Measurements from ENCODE around the gene SPATS2. TPM values are rescaled to one million over a fixed set of nuclear protein-coding genes. Genes with fewer than 3 reads are reported as not detected.

SPATS2 gene
- polyA plus RNA-seq, 1 of the 3 experiments (the other 2 are of a cell fraction), result 72.9 TPM

DNA sequence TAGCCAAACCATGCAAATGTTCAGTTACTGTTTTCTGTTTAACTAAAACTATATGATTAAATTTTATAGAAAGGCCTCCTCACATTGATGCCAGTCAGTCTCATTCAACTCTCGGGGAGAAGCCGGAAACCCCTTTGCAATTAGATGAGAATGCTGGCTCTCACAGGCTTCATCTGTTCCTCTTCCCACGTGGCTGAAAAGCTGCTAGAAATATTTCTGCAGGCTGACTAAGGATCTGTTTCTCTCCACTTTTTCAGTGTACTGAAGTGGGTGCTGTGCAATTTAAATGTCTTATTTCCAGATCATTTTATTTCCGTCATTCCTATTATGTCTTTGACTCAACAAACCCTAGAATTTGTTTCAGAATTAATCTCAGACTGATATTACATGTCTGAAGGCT lies 154.1 kb downstream of the SPATS2 start:
- Histone ChIP-seq H3K4me1 (ENCODE audit: control insufficient read depth in 1 of 2, insufficient read depth in 2 of 2, low read depth in 1 of 2, low read length in 1 of 2) (peaks cover 0 to 12% of the 10 kb centered on the region in 2 experiments; a peak in 2 of 4 replicates), H3K4me3 (ENCODE audit: low read depth in 2 of 2, low read length in 1 of 2) (no peak overlapping the region), H4K20me1 (ENCODE audit: insufficient read depth) (no peaks in the 10 kb centered on the region), H3K27me3 (ENCODE audit: insufficient read depth) (no peaks in the 10 kb centered on the region), H3K79me2 (ENCODE audit: insufficient read depth) (peaks cover 11% of the 10 kb centered on the region; the same call in 1 of the 2 replicates), H3K27ac (ENCODE audit: low read depth in 2 of 2, low read length in 1 of 2) (no peak overlapping the region), H3K4me2 (no peak overlapping the region), H2AFZ (ENCODE audit: low read depth) (no peak overlapping the region), H3K9me2 (no peaks in the 10 kb centered on the region), H3K9me3 (no peaks in the 10 kb centered on the region), H3K36me3 (replicated peaks in 1 of 2; ENCODE audit: control insufficient read depth in 1 of 2, insufficient read depth in 2 of 2, low read length in 1 of 2) (peaks cover 69 to 82% of the 10 kb centered on the region in 2 experiments), H3F3A (replicated peaks; ENCODE audit: insufficient read depth) (peaks cover 17% of the 10 kb centered on the region), H3K9ac (no peak overlapping the region)
- POLR2A ChIA-PET, result no interaction called here
- 98% methylated on average over 4 of the region's 4 CpGs for WGBS (ENCODE audit: low lambda C conversion rate)
- CTCF ChIA-PET, result interaction anchor here (2.0 to 26.5 kb wide), 2 partner anchors 158 to 173 kb away, joined by 6 to 617 read pairs; partner anchors contain the start of gene SPATS2
- DNase-seq, result no peak
- no peak for TF ChIP-seq NFIC (IDR thresholded peaks at IDR 0.05; ENCODE audit: borderline replicate concordance)
- no peak for TF ChIP-seq EZH2phosphoT487 (IDR thresholded peaks at IDR 0.05; ENCODE audit: borderline replicate concordance, low read depth)
- TF ChIP-seq, protein P1, sequence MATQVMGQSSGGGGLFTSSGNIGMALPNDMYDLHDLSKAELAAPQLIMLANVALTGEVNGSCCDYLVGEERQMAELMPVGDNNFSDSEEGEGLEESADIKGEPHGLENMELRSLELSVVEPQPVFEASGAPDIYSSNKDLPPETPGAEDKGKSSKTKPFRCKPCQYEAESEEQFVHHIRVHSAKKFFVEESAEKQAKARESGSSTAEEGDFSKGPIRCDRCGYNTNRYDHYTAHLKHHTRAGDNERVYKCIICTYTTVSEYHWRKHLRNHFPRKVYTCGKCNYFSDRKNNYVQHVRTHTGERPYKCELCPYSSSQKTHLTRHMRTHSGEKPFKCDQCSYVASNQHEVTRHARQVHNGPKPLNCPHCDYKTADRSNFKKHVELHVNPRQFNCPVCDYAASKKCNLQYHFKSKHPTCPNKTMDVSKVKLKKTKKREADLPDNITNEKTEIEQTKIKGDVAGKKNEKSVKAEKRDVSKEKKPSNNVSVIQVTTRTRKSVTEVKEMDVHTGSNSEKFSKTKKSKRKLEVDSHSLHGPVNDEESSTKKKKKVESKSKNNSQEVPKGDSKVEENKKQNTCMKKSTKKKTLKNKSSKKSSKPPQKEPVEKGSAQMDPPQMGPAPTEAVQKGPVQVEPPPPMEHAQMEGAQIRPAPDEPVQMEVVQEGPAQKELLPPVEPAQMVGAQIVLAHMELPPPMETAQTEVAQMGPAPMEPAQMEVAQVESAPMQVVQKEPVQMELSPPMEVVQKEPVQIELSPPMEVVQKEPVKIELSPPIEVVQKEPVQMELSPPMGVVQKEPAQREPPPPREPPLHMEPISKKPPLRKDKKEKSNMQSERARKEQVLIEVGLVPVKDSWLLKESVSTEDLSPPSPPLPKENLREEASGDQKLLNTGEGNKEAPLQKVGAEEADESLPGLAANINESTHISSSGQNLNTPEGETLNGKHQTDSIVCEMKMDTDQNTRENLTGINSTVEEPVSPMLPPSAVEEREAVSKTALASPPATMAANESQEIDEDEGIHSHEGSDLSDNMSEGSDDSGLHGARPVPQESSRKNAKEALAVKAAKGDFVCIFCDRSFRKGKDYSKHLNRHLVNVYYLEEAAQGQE (IDR thresholded peaks at IDR 0.05; ENCODE audit: low read depth, low read length), result no peak
- TF ChIP-seq RAD21 (IDR thresholded peaks at IDR 0.05; ENCODE audit: low read length), result no peak
- no peak for TF ChIP-seq SMC3 (IDR thresholded peaks at IDR 0.05; ENCODE audit: low read depth, low read length)
- TF ChIP-seq RCOR1 (IDR thresholded peaks at IDR 0.05; ENCODE audit: low read length), result no peak
- TF ChIP-seq GATA2 (CRISPR knock-in tag; IDR thresholded peaks at IDR 0.05), result no peak
- TF ChIP-seq JUND (IDR thresholded peaks at IDR 0.05), result no peak
- no peak for TF ChIP-seq TAF1 (IDR thresholded peaks at IDR 0.05; ENCODE audit: borderline replicate concordance, low read depth, low read length)
- no peak for TF ChIP-seq MEF2A (IDR thresholded peaks at IDR 0.05; ENCODE audit: borderline replicate concordance, low read depth)
- TF ChIP-seq YY1 (IDR thresholded peaks at IDR 0.05; ENCODE audit: low read depth), result no peak
- no peak for TF ChIP-seq FOXM1 (IDR thresholded peaks at IDR 0.05; ENCODE audit: low read depth)
- TF ChIP-seq TEAD4 (IDR thresholded peaks at IDR 0.05; ENCODE audit: borderline replicate concordance, insufficient read depth), result no peak
- TF ChIP-seq, protein P2, sequence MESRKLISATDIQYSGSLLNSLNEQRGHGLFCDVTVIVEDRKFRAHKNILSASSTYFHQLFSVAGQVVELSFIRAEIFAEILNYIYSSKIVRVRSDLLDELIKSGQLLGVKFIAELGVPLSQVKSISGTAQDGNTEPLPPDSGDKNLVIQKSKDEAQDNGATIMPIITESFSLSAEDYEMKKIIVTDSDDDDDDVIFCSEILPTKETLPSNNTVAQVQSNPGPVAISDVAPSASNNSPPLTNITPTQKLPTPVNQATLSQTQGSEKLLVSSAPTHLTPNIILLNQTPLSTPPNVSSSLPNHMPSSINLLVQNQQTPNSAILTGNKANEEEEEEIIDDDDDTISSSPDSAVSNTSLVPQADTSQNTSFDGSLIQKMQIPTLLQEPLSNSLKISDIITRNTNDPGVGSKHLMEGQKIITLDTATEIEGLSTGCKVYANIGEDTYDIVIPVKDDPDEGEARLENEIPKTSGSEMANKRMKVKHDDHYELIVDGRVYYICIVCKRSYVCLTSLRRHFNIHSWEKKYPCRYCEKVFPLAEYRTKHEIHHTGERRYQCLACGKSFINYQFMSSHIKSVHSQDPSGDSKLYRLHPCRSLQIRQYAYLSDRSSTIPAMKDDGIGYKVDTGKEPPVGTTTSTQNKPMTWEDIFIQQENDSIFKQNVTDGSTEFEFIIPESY (IDR thresholded peaks at IDR 0.05; ENCODE audit: borderline replicate concordance, low read depth), result no peak
- no peak for TF ChIP-seq ELF1 (IDR thresholded peaks at IDR 0.05)
- TF ChIP-seq RFX5 (IDR thresholded peaks at IDR 0.05; ENCODE audit: low read length), result no peak
- no peak for TF ChIP-seq MXI1 (IDR thresholded peaks at IDR 0.05; ENCODE audit: low read depth, low read length)
- TF ChIP-seq SIN3A (IDR thresholded peaks at IDR 0.05; ENCODE audit: borderline replicate concordance, low read depth, low read length), result no peak
